Heart right ventricle (tissue), 16 donors: ENCODE measurements around the gene WBP11. TPM values are rescaled to one million over a fixed set of nuclear protein-coding genes. Genes with fewer than 3 reads are reported as not detected.

Source experiments
- ATAC-seq, 8 donors: fragments of 200-7000 bp; cut with Tn5 transposase; one replicate each; pipeline ENCODE4 v1.9.1; 2020; ENCODE audit warnings: mild to moderate bottlenecking in 8 of 8, moderate library complexity in 8 of 8, moderate number of reproducible peaks in 1 of 8
- DNase-seq, 2 donors: peaks; one replicate each; pipeline ENCODE4 v3.0.0-alpha.2; 2020
- H3K27ac ChIP-seq, 10 donors: fragments of 200-600 bp; sonication (generic) in 2 of 10; one replicate each; pipeline versions ENCODE4 v1.5.0 to v1.8.0; 2020 to 2022; ENCODE audit warnings: mild to moderate bottlenecking in 3 of 10
- H3K27me3 ChIP-seq, 7 donors: fragments of 200-600 bp; one replicate each; pipeline ENCODE4 v1.8.0; 2021 to 2022; ENCODE audit warnings: mild to moderate bottlenecking in 2 of 7
- H3K36me3 ChIP-seq, 9 donors: fragments of 200-600 bp; sonication (generic) in 1 of 9; one replicate each; pipeline versions ENCODE4 v1.5.0 to v1.8.0; 2020 to 2022; ENCODE audit warnings: mild to moderate bottlenecking in 2 of 9
- H3K4me1 ChIP-seq, 9 donors: fragments of 200-600 bp; sonication (generic) in 1 of 9; one replicate each; pipeline versions ENCODE4 v1.5.0 to v1.8.0; 2020 to 2022; ENCODE audit warnings: mild to moderate bottlenecking in 4 of 9
- H3K4me3 ChIP-seq, 10 donors: fragments of 200-600 bp; sonication (generic) in 2 of 10; one replicate each; pipeline versions ENCODE4 v1.5.0 to v1.8.0; 2020 to 2022; ENCODE audit warnings: mild to moderate bottlenecking in 7 of 10, moderate library complexity in 2 of 10
- H3K9me3 ChIP-seq, 11 donors: fragments of 200-600 bp in 10 of 11; sonication (generic) in 2 of 11; one replicate each; pipeline versions ENCODE4 v1.5.0 to v1.8.0; 2013 to 2022; ENCODE audit warnings: mild to moderate bottlenecking in 2 of 11, control low read depth in 1 of 11, moderate library complexity in 1 of 11
- WGBS, 2 donors: extraction: QIAGEN DNeasy Blood & Tissue Kit; methylation state at CpG; one replicate each; pipeline ENCODE4 v1.1.7; 2013; ENCODE audit warnings: inconsistent platforms in 1 of 2; 5-methylcytosine and 5-hydroxymethylcytosine counted together
- intact Hi-C, 10 donors: fragments of 100-400 bp; cut with DNase I; formaldehyde crosslinking; loops; one replicate each; pipeline versions ENCODE4 v1.11.1 to v1.14.2; 2022
- polyA plus RNA-seq, 2 donors: library from polyadenylated mRNA; stranded (reverse); fragments of 200-250 nt; gene quantifications; one replicate each; pipeline ENCODE4 v1.2.3, GENCODE V29; 2013
- total RNA-seq, 10 donors: library from RNA; stranded (reverse); fragmentation: NEBNext Ultra II Directional in 3 of 10; extraction: Animal tissue kit (Norgen Biotek cat#: 25700) in 3 of 10; gene quantifications; one replicate each; pipeline versions ENCODE4 v1.2.1 to v1.2.4, GENCODE V29; 2021 to 2023
- TF ChIP-seq, protein P1 (sequence below), 9 donors: fragments of 200-600 bp; sonication (generic) in 2 of 9; IDR thresholded peaks; one replicate each; pipeline versions ENCODE4 v1.5.0 to v1.8.0; 2021 to 2022; ENCODE audit warnings: antibody characterized with exemption in 9 of 9, mild to moderate bottlenecking in 5 of 9, moderate library complexity in 1 of 9
- donor health status: Arrhythmogenic right ventricular cardiomyopathy.
- donor health status: ischemic (EF 13 %, LVEDD 7.1; RV severe dilation, severe dysfunction).
- donor health status: healthy with polysubstance abuse.
- donor health status: DM: no; HTN: yes; CAD: no.
- donor health status: DM: no; HTN: no; CAD: no.
- donor health status: ischemic (EF 25% LVEDD 6.9; RV normal size, moderate dysfunction).
- donor health status: ischemic (EF 25% LVEDD 5.7; RV mildly dilated, moderate dysfunction).
- donor health status: healthy.
- donor health status: DM: yes; HTN: yes; CAD: no.
- donor health status: Ischemic cardiomyopathy.
- donor health status: ischemic (EF 35%, LVEDD 5.7; RV mildly dilated, moderate dysfunction).
- donor health status: nonischemic (EF 11% LVEDD 7.7; RV severe dilation, severe dysfunction).
- donor health status: DM: yes; HTN: yes; CAD: no.
- donor health status: PGD.
- donor health status: ischemic (EF 29% LVEDD 5.4; RV normal size, mild dysfunction).
- donor health status: nonischemic (EF 23%, LVEDD 6.1; RV moderate dilation, normal function).

The WBP11 gene
- total and polyA plus RNA-seq, 12 donors = 11.9 to 62.3 (median 54.3) TPM

- TF ChIP-seq, protein P1, sequence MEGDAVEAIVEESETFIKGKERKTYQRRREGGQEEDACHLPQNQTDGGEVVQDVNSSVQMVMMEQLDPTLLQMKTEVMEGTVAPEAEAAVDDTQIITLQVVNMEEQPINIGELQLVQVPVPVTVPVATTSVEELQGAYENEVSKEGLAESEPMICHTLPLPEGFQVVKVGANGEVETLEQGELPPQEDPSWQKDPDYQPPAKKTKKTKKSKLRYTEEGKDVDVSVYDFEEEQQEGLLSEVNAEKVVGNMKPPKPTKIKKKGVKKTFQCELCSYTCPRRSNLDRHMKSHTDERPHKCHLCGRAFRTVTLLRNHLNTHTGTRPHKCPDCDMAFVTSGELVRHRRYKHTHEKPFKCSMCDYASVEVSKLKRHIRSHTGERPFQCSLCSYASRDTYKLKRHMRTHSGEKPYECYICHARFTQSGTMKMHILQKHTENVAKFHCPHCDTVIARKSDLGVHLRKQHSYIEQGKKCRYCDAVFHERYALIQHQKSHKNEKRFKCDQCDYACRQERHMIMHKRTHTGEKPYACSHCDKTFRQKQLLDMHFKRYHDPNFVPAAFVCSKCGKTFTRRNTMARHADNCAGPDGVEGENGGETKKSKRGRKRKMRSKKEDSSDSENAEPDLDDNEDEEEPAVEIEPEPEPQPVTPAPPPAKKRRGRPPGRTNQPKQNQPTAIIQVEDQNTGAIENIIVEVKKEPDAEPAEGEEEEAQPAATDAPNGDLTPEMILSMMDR (IDR thresholded peaks at IDR 0.05) = no peak
- WGBS, 2 donors = 94 to 97% methylated on average over 2 of the region's 2 CpGs
- Histone ChIP-seq H3K9me3 (no peaks in the 10 kb centered on the region), H3K4me3 (no peak overlapping the region), H3K4me1 (peaks cover 0 to 6% (median 0%) of the 10 kb centered on the region in 9 donors), H3K36me3 (no peaks in the 10 kb centered on the region), H3K27me3 (no peaks in the 10 kb centered on the region), H3K27ac (no peak overlapping the region)
- ATAC-seq (no peak), DNase-seq (no peak)
- intact Hi-C loops = no loop called here
These were observed 8.2 kb upstream of the WBP11 start for GRCh38 chr12:14811486-14811885.

DNA sequence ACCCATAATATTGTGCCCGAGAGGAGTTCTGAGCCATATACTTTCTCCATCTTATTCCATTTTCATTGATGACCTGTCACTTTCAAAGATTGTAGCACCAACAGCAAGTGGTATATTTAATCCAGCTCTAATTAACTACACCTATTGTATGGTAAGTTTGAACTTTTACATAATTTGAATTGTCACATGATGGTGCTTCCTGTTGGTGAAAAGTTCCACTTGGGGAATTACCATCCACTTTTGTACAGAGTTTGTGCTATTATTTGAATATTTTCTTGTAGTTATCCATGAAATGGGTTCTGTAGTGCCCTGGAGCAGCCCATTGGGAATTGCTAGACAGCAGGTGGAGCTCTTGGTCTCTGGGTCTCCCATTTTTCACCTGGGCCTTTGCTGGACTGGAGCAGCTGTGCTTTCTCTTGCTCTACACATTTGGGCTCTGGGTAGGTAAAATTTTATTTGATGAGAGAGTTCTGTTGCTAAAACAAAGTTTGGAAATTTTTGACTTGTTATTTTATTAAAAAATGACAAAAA lies 7.7 kb upstream of the WBP11 start:
- peaks cover 0 to 6% (median 0%) of the 10 kb centered on the region in 9 donors for H3K4me1 ChIP-seq
- DNase-seq = no peak
- TF ChIP-seq, protein P1 (IDR thresholded peaks at IDR 0.05) = peak in 8 of 9 donors; percentile 20 to 60 (median 42)
- no peaks in the 10 kb centered on the region for H3K27me3 ChIP-seq
- no peak overlapping the region for H3K27ac ChIP-seq
- no peaks in the 10 kb centered on the region for H3K36me3 ChIP-seq
- intact Hi-C loops = no loop called here
- ATAC-seq = no peak
- 94 to 97% methylated on average over 1 of the region's 1 CpG for WGBS, 2 donors
- no peaks in the 10 kb centered on the region for H3K9me3 ChIP-seq
- H3K4me3 ChIP-seq = no peak overlapping the region

DNA sequence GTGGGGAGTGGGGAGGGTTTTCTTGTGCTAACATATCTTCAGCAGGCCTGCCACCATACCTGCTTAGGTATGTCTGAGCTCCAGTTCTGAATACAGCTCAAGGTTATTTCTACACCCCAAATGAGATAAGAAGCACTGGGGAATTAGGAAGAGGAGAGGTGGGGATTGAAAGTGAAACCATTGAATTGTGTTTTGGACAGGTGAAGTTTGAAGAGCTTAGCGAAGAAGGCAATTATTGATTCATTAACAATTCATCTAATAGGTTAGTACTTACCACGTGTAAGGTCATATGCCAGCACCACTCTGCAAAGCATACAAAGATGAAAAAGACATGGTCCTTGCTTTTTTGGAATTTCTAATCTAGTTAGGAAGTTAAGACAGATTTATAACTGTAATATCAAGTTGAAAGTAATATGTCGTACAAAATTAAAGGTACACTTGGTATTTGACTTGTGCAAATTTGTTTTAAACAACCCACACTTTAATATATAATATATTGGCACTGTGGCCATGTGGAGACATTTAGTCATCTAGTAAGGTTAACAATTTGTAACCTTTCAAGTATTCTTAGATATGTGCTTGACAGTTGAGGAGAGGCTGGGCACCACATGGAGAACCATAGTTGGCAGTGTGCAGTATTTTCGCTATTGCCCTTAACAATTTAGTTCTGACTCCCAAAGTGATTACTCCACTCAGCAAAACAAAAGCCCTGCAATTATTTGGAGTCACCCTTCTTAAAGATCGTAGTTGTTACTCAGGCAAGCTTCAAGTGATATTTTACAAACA lies 7.1 kb upstream of the WBP11 start:
- 88 to 89% methylated on average over 5 of the region's 5 CpGs for WGBS, 2 donors
- TF ChIP-seq, protein P1 (IDR thresholded peaks at IDR 0.05) = no peak
- ATAC-seq = peak in 1 of 8 donors; percentile 58
- Histone ChIP-seq H3K4me3 (no peak overlapping the region), H3K36me3 (no peaks in the 10 kb centered on the region), H3K27me3 (no peaks in the 10 kb centered on the region), H3K4me1 (peaks cover 0 to 6% (median 0%) of the 10 kb centered on the region in 9 donors), H3K9me3 (no peaks in the 10 kb centered on the region), H3K27ac (no peak overlapping the region)
- intact Hi-C loops = no loop called here
- no peak for DNase-seq

DNA sequence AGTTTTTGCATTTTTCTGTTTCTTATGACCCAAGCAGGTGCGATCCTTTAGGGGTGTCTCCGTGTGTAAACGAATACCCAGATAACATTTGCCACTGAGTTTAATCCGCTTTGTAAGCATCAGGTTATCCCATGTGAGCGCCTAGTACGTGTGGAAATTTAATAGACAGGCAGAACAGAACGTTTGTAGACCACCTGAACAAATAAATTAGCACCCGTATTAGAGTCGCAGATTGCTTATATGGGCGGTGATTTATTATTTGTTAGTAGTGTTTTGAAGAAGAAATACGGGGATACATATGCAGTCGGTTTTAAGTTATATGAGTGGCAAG lies 517 bp upstream of the WBP11 start:
- 0 to 2% methylated on average over 12 of the region's 12 CpGs for WGBS, 2 donors
- ATAC-seq = peak; percentile 1 to 54 (median 30)
- Histone ChIP-seq H3K27me3 (no peaks in the 10 kb centered on the region), H3K9me3 (no peaks in the 10 kb centered on the region), H3K4me1 (peaks cover 0 to 31% (median 26%) of the 10 kb centered on the region in 9 donors), H3K4me3 (peak overlapping the region; percentile 42 to 98 (median 84)), H3K36me3 (peaks cover 0 to 30% (median 10%) of the 10 kb centered on the region in 9 donors), H3K27ac (peak overlapping the region; percentile 31 to 95 (median 88))
- intact Hi-C loops = loop anchor here in 3 of 10 donors (2.0 to 5.0 kb wide), 2 partner anchors 29 to 39 kb away; partner anchors contain the start of gene ART4 (in 2 of the 3)
- TF ChIP-seq, protein P1 (IDR thresholded peaks at IDR 0.05) = no peak
- no peak for DNase-seq
